IMR-90 (cell line): Measurements from ENCODE around the gene ADGRG6. TPM values are rescaled to one million over a fixed set of nuclear protein-coding genes. Genes with fewer than 3 reads are reported as not detected.

Source experiments
- ATAC-seq: fragments of 200-7000 bp; cut with Tn5 transposase; 2 replicates; pipeline ENCODE4 v1.9.1; 2020; ENCODE audit warnings: low read depth, mild to moderate bottlenecking, moderate library complexity
- BruUV-seq: library from RNA; stranded (reverse); fragments of 400-500 nt; replicated peaks from 2 replicates; lab custom pipeline; 2021; lab: Mats Ljungman, UMichigan
- CTCF ChIA-PET: fragments of 300-600 bp; formaldehyde crosslinking; extraction: SDS; loops from one replicate; lab custom pipeline; 2021; ENCODE audit warnings: antibody characterized with exemption; lab: Yijun Ruan, JAX
- POLR2A ChIA-PET: fragments of 300-600 bp; sonication (Branson Sonifier 250); formaldehyde crosslinking; loops from one replicate; lab custom pipeline; 2022; ENCODE audit warnings: antibody characterized with exemption; ENCODE audit not compliant: unreplicated experiment; lab: Charles Lee
- DNase-seq: peaks from one replicate; pipeline ENCODE4 v3.0.0; 2013
- H2AFZ ChIP-seq: replicated peaks from 2 replicates; pipeline ENCODE3; 2013; ENCODE audit warnings: low read length, mild to moderate bottlenecking; ENCODE audit not compliant: poor library complexity
- H2AK5ac ChIP-seq: 2 replicates; pipeline ENCODE4 v1.6.1; 2013; ENCODE audit warnings: low read depth, low read length, inconsistent platforms
- H2AK9ac ChIP-seq: replicated peaks from 2 replicates; pipeline ENCODE3; 2013; ENCODE audit warnings: mild to moderate bottlenecking, low read depth, low read length, moderate library complexity; ENCODE audit not compliant: poor library complexity
- H2BK120ac ChIP-seq: 2 replicates; pipeline ENCODE4 v1.6.1; 2013; ENCODE audit warnings: low read depth, low read length, inconsistent platforms
- H2BK15ac ChIP-seq: 3 replicates; pipeline ENCODE4 v1.6.1; 2013; ENCODE audit warnings: low read depth, low read length, inconsistent platforms
- H2BK20ac ChIP-seq: 2 replicates; pipeline ENCODE4 v1.6.1; 2013; ENCODE audit warnings: low read depth, mild to moderate bottlenecking, inconsistent platforms, low read length, moderate library complexity
- H2BK5ac ChIP-seq: 2 replicates; pipeline ENCODE4 v1.6.1; 2013; ENCODE audit warnings: mild to moderate bottlenecking, low read depth, low read length, inconsistent platforms; ENCODE audit not compliant: poor library complexity, severe bottlenecking
- H3K14ac ChIP-seq: replicated peaks from 2 replicates; pipeline ENCODE4 v1.6.1; 2013; ENCODE audit warnings: low read depth, low read length, inconsistent platforms
- H3K18ac ChIP-seq: 2 replicates; pipeline ENCODE4 v1.6.1; 2013; ENCODE audit warnings: low read depth, low read length, control low read depth
- H3K23ac ChIP-seq: 2 replicates; pipeline ENCODE4 v1.6.1; 2013; ENCODE audit warnings: low read depth, low read length, inconsistent platforms
- H3K27ac ChIP-seq: 2 replicates; pipeline ENCODE4 v1.5.1; 2013; ENCODE audit warnings: mild to moderate bottlenecking, control low read depth, low read length; ENCODE audit not compliant: insufficient read depth
- H3K27me3 ChIP-seq: 2 replicates; pipeline ENCODE4 v1.6.1; 2013; ENCODE audit warnings: low read length; ENCODE audit not compliant: control insufficient read depth, insufficient read depth
- H3K36me3 ChIP-seq: 2 replicates; pipeline ENCODE4 v1.6.1; 2013; ENCODE audit warnings: low read length, mixed read lengths; ENCODE audit not compliant: control insufficient read depth, insufficient read depth
- H3K4ac ChIP-seq: 2 replicates; pipeline ENCODE4 v1.6.1; 2013; ENCODE audit warnings: low read depth, low read length, inconsistent platforms
- H3K4me1 ChIP-seq: 2 replicates; pipeline ENCODE4 v1.6.1; 2013; ENCODE audit warnings: low read length, mixed read lengths; ENCODE audit not compliant: control insufficient read depth, insufficient read depth
- H3K4me2 ChIP-seq: 2 replicates; pipeline ENCODE4 v1.6.1; 2013; ENCODE audit warnings: low read depth, mild to moderate bottlenecking, control low read depth, low read length, moderate library complexity
- H3K4me3 ChIP-seq: 2 replicates; pipeline ENCODE4 v1.5.1; 2013; ENCODE audit warnings: low read depth, mild to moderate bottlenecking, control low read depth, low read length, moderate library complexity; ENCODE audit not compliant: insufficient read depth
- H3K56ac ChIP-seq: 2 replicates; pipeline ENCODE4 v1.6.1; 2013; ENCODE audit warnings: low read length, inconsistent platforms; ENCODE audit not compliant: insufficient read depth; ENCODE audit errors: extremely low read depth
- H3K79me1 ChIP-seq, 2 experiments: 2 replicates each; pipeline ENCODE4 v1.6.1; 2013; ENCODE audit warnings: low read length in 2 of 2, inconsistent platforms in 1 of 2, low read depth in 1 of 2
- H3K9ac ChIP-seq: 2 replicates; pipeline ENCODE4 v1.6.1; 2013; ENCODE audit warnings: low read depth, low read length, control low read depth
- H3K9me1 ChIP-seq: 2 replicates; pipeline ENCODE4 v1.6.1; 2013; ENCODE audit warnings: low read length, inconsistent platforms; ENCODE audit not compliant: insufficient read depth
- H3K9me3 ChIP-seq: 2 replicates; pipeline ENCODE4 v1.6.1; 2013; ENCODE audit warnings: low read length; ENCODE audit not compliant: control insufficient read depth, insufficient read depth
- H4K20me1 ChIP-seq: 2 replicates; pipeline ENCODE4 v1.6.1; 2013; ENCODE audit warnings: low read length, inconsistent platforms; ENCODE audit not compliant: insufficient read depth
- H4K5ac ChIP-seq: 2 replicates; pipeline ENCODE4 v1.6.1; 2013; ENCODE audit warnings: mild to moderate bottlenecking, low read depth, low read length, control low read depth
- H4K8ac ChIP-seq, 2 experiments: 2 replicates each; pipeline ENCODE4 v1.6.1; 2013; ENCODE audit warnings: low read depth in 2 of 2, low read length in 2 of 2, control low read depth in 1 of 2, inconsistent platforms in 1 of 2
- H4K91ac ChIP-seq: 2 replicates; pipeline ENCODE4 v1.6.1; 2013; ENCODE audit warnings: low read depth, low read length, inconsistent platforms; ENCODE audit not compliant: insufficient read depth
- CEBPB ChIP-seq: IDR thresholded peaks from 2 replicates; pipeline ENCODE4 v1.6.1; 2012; ENCODE audit warnings: low read depth, low read length, improper control_type of control experiment
- ELK1 ChIP-seq: fragments of 150-350 bp; IDR thresholded peaks from 2 replicates; pipeline ENCODE4 v1.6.1; 2016; ENCODE audit warnings: low read depth, mild to moderate bottlenecking, low read length, moderate library complexity, borderline replicate concordance
- FOS ChIP-seq: fragments of 150-350 bp; IDR thresholded peaks from 2 replicates; pipeline ENCODE4 v1.6.1; 2016; ENCODE audit warnings: low read depth, low read length
- RAD21 ChIP-seq: IDR thresholded peaks from 2 replicates; pipeline ENCODE4 v1.6.1; 2012; ENCODE audit warnings: low read length, improper control_type of control experiment
- RCOR1 ChIP-seq: IDR thresholded peaks from 2 replicates; pipeline ENCODE4 v1.6.1; 2012; ENCODE audit warnings: mild to moderate bottlenecking, low read length, improper control_type of control experiment; ENCODE audit not compliant: insufficient replicate concordance
- SMC3 ChIP-seq: fragments of 150-350 bp; IDR thresholded peaks from 2 replicates; pipeline ENCODE4 v1.6.1; 2016; ENCODE audit warnings: low read depth, mild to moderate bottlenecking, antibody characterized with exemption, low read length, moderate library complexity
- USF2 ChIP-seq: fragments of 150-350 bp; IDR thresholded peaks from 2 replicates; pipeline ENCODE4 v1.6.1; 2017; ENCODE audit warnings: mild to moderate bottlenecking, antibody characterized with exemption, low read length, low read depth
- WGBS, 2 experiments: methylation state at CpG; one replicate each; pipeline versions ENCODE4 v1.1.5 to v1.1.7; 2013; ENCODE audit warnings: missing lambda C conversion rate in 2 of 2; ENCODE audit not compliant: insufficient read length in 1 of 2; ENCODE audit errors: extremely low coverage in 2 of 2; 5-methylcytosine and 5-hydroxymethylcytosine counted together
- dilution Hi-C: fragments of 300-500 bp; cut with HindIII; formaldehyde crosslinking; loops from one replicate; pipeline ENCODE4 v1.14.3; 2018; ENCODE audit warnings: low sequenced_read_pairs; ENCODE audit not compliant: unreplicated experiment
- in situ Hi-C: fragments of 300-500 bp; cut with MboI; formaldehyde crosslinking; loops from 3 replicates; pipeline ENCODE4 v1.14.3; 2019; ENCODE audit warnings: low sequenced_read_pairs, inconsistent platforms, mixed read lengths
- intact Hi-C: fragments of 100-400 bp; cut with micrococcal nuclease; formaldehyde crosslinking; loops from 2 replicates; pipeline ENCODE4 v1.10.0; 2022
- polyA plus RNA-seq, 3 experiments: library from polyadenylated mRNA; depleted of rRNA; stranded (reverse); fragments of >200 nt; gene quantifications; 2 replicates each; pipeline ENCODE4 v1.2.3, GENCODE V29; 2012; ENCODE audit warnings: low replicate concordance in 1 of 3
- total RNA-seq: library from RNA; depleted of rRNA; stranded (reverse); fragments of >200 nt; gene quantifications from 2 replicates; pipeline ENCODE4 v1.2.3, GENCODE V29; 2012

ADGRG6 gene
- total and polyA plus RNA-seq, 2 of the 4 experiments (the other 2 are of a cell fraction) = 10.0 to 20.3 TPM

GRCh38 chr6:142271476-142271875 lies 30.3 kb upstream of the ADGRG6 start:
- intact Hi-C loops = no loop called here
- Histone ChIP-seq H3K56ac (no peak overlapping the region), H3K18ac (no peak overlapping the region), H3K14ac (no peak overlapping the region), H2AFZ (no peak overlapping the region), H3K23ac (no peak overlapping the region), H3K9me3 (no peaks in the 10 kb centered on the region), H3K36me3 (no peaks in the 10 kb centered on the region), H2BK20ac (no peak overlapping the region), H4K5ac (no peak overlapping the region), H3K27ac (no peak overlapping the region), H3K4me3 (no peak overlapping the region), H2BK120ac (no peak overlapping the region), H3K4me2 (no peak overlapping the region), H2BK5ac (no peak overlapping the region), H2BK15ac (no peak overlapping the region), H3K4me1 (peaks cover 6% of the 10 kb centered on the region), H4K20me1 (no peaks in the 10 kb centered on the region), H3K9ac (no peak overlapping the region), H4K8ac (no peak overlapping the region), H3K9me1 (peaks cover 3% of the 10 kb centered on the region; the same call in 1 of the 2 replicates), H4K91ac (no peak overlapping the region), H3K4ac (no peak overlapping the region), H3K27me3 (no peaks in the 10 kb centered on the region), H2AK9ac (no peak overlapping the region), H2AK5ac (no peak overlapping the region), H3K79me1 (no peaks in the 10 kb centered on the region)
- no TSS peak for BruUV-seq
- ATAC-seq (no peak), DNase-seq (no peak)
- in situ Hi-C loops = no loop called here
- CTCF ChIA-PET = no interaction called here
- dilution Hi-C loops = no loop called here
- POLR2A ChIA-PET = no interaction called here
- no CpG with 5 or more reads among the region's 1 CpG for WGBS, 2 experiments
- TF ChIP-seq ELK1 (no peak), RAD21 (no peak), FOS (no peak), SMC3 (no peak), RCOR1 (no peak), USF2 (no peak), CEBPB (no peak)
